Activated gamma-delta T cell treated with Interleukin-2 at 50 U/mL for 16 hours (primary cell): Measurements from ENCODE around the gene C16orf90.
"Not testable (repeated sequence)": the region's sequence is repeated elsewhere in the genome, so short reads cannot be mapped to it uniquely, and the experiment has no call there.

Experiments used
- DNase-seq: peaks from one replicate; pipeline ENCODE4 v3.0.0-alpha.2; 2020

Gene C16orf90

GRCh38 chr16:3482659-3483241 lies 12.5 kb downstream of the C16orf90 start:
- DNase-seq = no peak

- no peak for DNase-seq
Observed at GRCh38 chr16:3481696-3482658, 13.3 kb downstream of the C16orf90 start.

GRCh38 chr16:3480901-3481695 lies 14.2 kb downstream of the C16orf90 start:
- no peak for DNase-seq

GRCh38 chr16:3479654-3480216 lies 15.6 kb downstream of the C16orf90 start:
- DNase-seq = no peak

GRCh38 chr16:3478242-3478925 lies 16.9 kb downstream of the C16orf90 start:
- DNase-seq = no peak

- no peak for DNase-seq
Observed at GRCh38 chr16:3476409-3476808, 18.9 kb downstream of the C16orf90 start.

- no peak for DNase-seq
Observed at GRCh38 chr16:3475604-3476375, 19.5 kb downstream of the C16orf90 start.

GRCh38 chr16:3474870-3475269 lies 20.4 kb downstream of the C16orf90 start:
- DNase-seq = not testable (repeated sequence)

GRCh38 chr16:3474136-3474779 lies 21.0 kb downstream of the C16orf90 start:
- DNase-seq = no peak

- DNase-seq = not testable (repeated sequence)
Observed at GRCh38 chr16:3473596-3473943, 21.7 kb downstream of the C16orf90 start.

- DNase-seq = no peak
Observed at GRCh38 chr16:3472878-3473595, 22.3 kb downstream of the C16orf90 start.

GRCh38 chr16:3471518-3472176 lies 23.6 kb downstream of the C16orf90 start:
- no peak for DNase-seq

- DNase-seq = no peak
Observed at GRCh38 chr16:3470723-3471122, 24.6 kb downstream of the C16orf90 start.

GRCh38 chr16:3469736-3470135 lies 25.6 kb downstream of the C16orf90 start:
- no peak for DNase-seq

GRCh38 chr16:3468501-3468900 lies 26.8 kb downstream of the C16orf90 start:
- DNase-seq = no peak

- no peak for DNase-seq
Observed at GRCh38 chr16:3467921-3468320, 27.4 kb downstream of the C16orf90 start.

- no peak for DNase-seq
Observed at GRCh38 chr16:3467182-3467581, 28.1 kb downstream of the C16orf90 start.

GRCh38 chr16:3465911-3466584 lies 29.2 kb downstream of the C16orf90 start:
- DNase-seq = no peak

GRCh38 chr16:3465301-3465700 lies 30.0 kb downstream of the C16orf90 start:
- no peak for DNase-seq
